ENCODE results near the gene SMTNL2.

DNA sequence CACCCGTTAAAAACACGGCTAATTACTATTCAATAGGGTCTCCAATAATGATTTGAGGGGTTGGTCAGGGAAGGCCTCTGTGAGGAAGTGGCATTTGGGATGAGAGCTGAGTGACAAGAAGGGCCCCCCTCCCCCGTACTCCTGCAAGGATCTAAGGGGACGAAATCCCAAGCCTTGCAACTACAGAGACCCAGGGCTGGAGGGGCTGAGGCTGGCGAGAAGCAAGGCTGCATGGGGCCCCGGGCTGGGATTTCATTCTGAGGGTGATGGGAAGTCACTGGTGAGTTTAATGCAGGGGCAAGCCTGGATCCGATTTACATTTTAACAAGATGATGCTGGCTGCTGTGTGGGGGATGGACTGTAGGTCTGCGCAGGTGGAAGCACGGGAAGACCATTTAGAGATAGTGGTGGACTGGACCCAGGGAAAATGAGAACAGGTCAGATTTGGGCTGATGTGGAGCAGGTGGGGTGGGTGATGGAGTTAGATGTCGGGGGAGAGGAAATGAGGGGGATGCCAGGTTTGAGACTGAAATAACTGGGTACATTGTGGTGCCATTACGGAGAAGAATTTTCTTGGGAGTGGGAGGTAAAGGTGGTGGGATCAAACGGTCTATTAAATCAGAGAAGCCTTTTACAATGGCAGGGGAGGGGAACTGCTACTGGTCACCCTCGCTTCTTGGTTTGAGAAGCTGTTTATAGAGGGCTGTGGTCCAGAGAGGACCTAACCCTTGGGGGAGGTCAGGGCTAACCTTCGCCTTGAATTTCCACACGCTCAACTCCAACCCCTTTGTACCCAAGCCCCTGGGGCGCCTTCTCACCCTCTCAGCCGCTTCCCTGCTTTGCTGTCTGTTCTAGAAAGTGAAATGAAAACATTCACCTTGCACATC lies 28.2 kb upstream of the SMTNL2 start:
- TF ChIP-seq, protein P1, sequence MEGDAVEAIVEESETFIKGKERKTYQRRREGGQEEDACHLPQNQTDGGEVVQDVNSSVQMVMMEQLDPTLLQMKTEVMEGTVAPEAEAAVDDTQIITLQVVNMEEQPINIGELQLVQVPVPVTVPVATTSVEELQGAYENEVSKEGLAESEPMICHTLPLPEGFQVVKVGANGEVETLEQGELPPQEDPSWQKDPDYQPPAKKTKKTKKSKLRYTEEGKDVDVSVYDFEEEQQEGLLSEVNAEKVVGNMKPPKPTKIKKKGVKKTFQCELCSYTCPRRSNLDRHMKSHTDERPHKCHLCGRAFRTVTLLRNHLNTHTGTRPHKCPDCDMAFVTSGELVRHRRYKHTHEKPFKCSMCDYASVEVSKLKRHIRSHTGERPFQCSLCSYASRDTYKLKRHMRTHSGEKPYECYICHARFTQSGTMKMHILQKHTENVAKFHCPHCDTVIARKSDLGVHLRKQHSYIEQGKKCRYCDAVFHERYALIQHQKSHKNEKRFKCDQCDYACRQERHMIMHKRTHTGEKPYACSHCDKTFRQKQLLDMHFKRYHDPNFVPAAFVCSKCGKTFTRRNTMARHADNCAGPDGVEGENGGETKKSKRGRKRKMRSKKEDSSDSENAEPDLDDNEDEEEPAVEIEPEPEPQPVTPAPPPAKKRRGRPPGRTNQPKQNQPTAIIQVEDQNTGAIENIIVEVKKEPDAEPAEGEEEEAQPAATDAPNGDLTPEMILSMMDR (IDR thresholded peaks at IDR 0.05; ENCODE audit: low read length), result no peak
- TF ChIP-seq EZH2 (IDR thresholded peaks at IDR 0.05; ENCODE audit: borderline replicate concordance, low read length), result no peak

Measured in OCI-LY1 (cell line).